Measurements from ENCODE around the gene FYN. TPM values are rescaled to one million over a fixed set of nuclear protein-coding genes. Genes with fewer than 3 reads are reported as not detected.
A peak's percentile ranks its signal among the peaks of the same experiment; 100 is the strongest.

The FYN gene
- total RNA-seq, 2 donors from 2014 or later: 78.9 to 98.7 TPM

DNA sequence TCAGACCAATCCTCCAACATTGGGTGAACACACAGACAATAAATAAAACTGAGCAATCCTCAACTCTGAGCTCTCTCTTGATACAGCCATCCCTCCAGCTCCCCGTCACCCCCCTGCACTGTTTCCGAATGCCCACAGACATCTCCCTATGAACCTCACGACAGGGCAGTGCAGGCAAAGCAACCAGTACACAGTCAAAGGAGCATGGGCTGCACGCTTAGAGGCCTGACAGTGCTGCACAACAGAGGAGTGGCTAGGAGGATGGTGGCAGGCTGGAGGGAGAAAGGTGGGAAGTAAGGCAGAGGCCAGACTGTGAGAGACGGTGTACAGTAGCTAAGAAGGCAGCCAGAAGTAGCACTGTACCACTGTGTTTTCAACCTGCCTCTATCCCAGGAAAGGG, 24.0 kb downstream of the FYN start:
- H3K9me3 ChIP-seq: no peaks in the 10 kb centered on the region
- no peak overlapping the region for H3K4me3 ChIP-seq
- DNase-seq (ENCODE audit: low spot score): no peak
- no peaks in the 10 kb centered on the region for H3K27me3 ChIP-seq
- peaks cover 0 to 90% of the 10 kb centered on the region in 2 donors for H3K4me1 ChIP-seq
- no peaks in the 10 kb centered on the region for H3K36me3 ChIP-seq
- peak overlapping the region in 1 of 2 donors; percentile 46 for H3K27ac ChIP-seq
- no peak for TF ChIP-seq CTCF (IDR thresholded peaks at IDR 0.05)

- H3K27me3 ChIP-seq: no peaks in the 10 kb centered on the region
- H3K36me3 ChIP-seq: no peaks in the 10 kb centered on the region
- H3K4me3 ChIP-seq: no peak overlapping the region
- no peaks in the 10 kb centered on the region for H3K9me3 ChIP-seq
- no peak for TF ChIP-seq CTCF (IDR thresholded peaks at IDR 0.05)
- H3K27ac ChIP-seq: peak overlapping the region in 1 of 2 donors; percentile 46
- peaks cover 0 to 92% of the 10 kb centered on the region in 2 donors for H3K4me1 ChIP-seq
- no peak for DNase-seq (ENCODE audit: low spot score)
Observed at GRCh38 chr6:111848262-111848812, 24.9 kb downstream of the FYN start.

DNA sequence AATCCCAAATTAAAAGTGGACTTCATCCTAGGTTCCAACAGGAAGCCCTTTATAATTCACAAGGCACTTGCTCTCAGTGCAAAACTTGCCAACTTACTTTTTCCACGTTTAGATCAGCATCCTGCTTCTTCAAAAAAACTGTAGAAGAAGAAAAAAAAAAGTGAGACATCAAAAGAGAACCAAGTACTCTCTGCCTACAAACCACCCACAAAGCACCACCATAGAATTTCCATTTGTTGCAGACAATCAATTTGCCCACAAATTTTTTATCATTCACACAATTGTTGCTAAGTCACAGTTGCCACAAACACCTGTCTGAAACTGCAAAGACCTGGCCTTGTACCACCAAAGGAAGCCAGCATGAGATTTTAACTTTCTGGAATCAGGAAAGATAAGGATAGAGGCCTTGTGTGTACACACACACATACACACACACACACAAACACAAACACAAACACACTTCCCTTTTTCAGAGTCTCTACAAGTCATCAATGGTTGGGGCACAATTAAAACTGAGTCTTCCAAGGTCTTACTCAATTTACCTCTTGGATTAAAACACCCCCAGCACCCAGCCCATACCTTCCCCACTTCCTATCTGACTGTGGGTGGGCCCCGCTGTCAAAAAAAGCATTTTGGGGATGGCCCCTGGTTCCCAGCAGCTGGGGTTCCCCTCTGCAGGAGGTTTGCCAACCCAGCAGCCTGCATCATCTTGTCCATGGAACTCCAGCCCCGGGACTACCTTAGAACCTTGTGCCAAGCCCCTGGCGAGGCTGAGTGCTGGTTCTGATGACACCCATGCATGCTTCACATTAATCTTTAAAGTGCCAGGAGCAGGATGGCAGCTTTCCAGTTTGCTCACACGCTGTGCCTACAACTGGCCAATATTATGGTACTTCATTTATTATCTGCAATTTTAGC, 26.5 kb downstream of the FYN start:
- no peaks in the 10 kb centered on the region for H3K27me3 ChIP-seq
- H3K4me1 ChIP-seq: peaks cover 0 to 98% of the 10 kb centered on the region in 2 donors
- no peaks in the 10 kb centered on the region for H3K36me3 ChIP-seq
- peak overlapping the region; percentile 8 to 46 for H3K27ac ChIP-seq
- TF ChIP-seq CTCF (IDR thresholded peaks at IDR 0.05): no peak
- no peaks in the 10 kb centered on the region for H3K9me3 ChIP-seq
- H3K4me3 ChIP-seq: no peak overlapping the region
- DNase-seq (ENCODE audit: low spot score): no peak

GRCh38 chr6:111846066-111846465, 27.2 kb downstream of the FYN start:
- TF ChIP-seq CTCF (IDR thresholded peaks at IDR 0.05): no peak
- DNase-seq (ENCODE audit: low spot score): no peak
- Histone ChIP-seq H3K9me3 (no peaks in the 10 kb centered on the region), H3K4me1 (peaks cover 0 to 99% of the 10 kb centered on the region in 2 donors), H3K27ac (peak overlapping the region; percentile 8 to 46), H3K27me3 (no peaks in the 10 kb centered on the region), H3K4me3 (no peak overlapping the region), H3K36me3 (no peaks in the 10 kb centered on the region)

DNA sequence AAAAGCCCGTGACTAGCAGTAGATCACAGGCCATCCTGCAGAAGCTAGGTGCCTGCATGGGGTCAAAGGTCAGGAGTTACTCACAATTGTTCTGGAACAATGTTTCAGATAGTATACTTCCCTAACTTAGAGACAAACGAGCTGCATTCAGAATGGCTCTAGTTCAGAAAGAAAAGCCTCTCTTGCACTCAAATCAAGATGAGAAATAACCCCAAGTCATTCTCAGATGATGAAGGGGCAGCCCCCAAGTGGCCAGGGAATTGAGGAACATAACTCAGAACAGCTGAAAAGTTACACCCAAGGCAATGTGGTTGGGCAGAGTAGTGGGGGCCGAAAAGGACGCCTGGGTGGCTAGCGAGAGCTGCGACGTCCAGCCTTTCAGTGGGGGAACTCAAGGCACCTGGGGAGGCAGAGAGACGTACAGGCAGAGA, 27.8 kb downstream of the FYN start:
- DNase-seq (ENCODE audit: low spot score): no peak
- H3K4me1 ChIP-seq: peaks cover 0 to 98% of the 10 kb centered on the region in 2 donors
- no peak overlapping the region for H3K27ac ChIP-seq
- H3K36me3 ChIP-seq: no peaks in the 10 kb centered on the region
- H3K9me3 ChIP-seq: no peaks in the 10 kb centered on the region
- TF ChIP-seq CTCF (IDR thresholded peaks at IDR 0.05): no peak
- no peak overlapping the region for H3K4me3 ChIP-seq
- no peaks in the 10 kb centered on the region for H3K27me3 ChIP-seq
